Esophagus muscularis mucosa (tissue), 4 donors: Measurements from ENCODE around the gene COPS8. TPM values are rescaled to one million over a fixed set of nuclear protein-coding genes. Genes with fewer than 3 reads are reported as not detected.

Experiments used
- DNase-seq: peaks from one replicate; pipeline ENCODE4 v3.0.0-alpha.2; 2017; ENCODE audit errors: extremely low spot score
- H3K27ac ChIP-seq, 4 donors: fragments of 200-600 bp; sonication (generic); replicated peaks in 1 of 4; 1 replicate in 3 of 4; 2 replicates in 1 of 4; pipeline ENCODE4 v1.5.1; 2016 to 2019; ENCODE audit warnings: mild to moderate bottlenecking in 1 of 4
- H3K27me3 ChIP-seq, 4 donors: fragments of 200-600 bp; sonication (generic); one replicate each; pipeline versions ENCODE4 v1.5.1 to v1.6.0; 2016 to 2019
- H3K36me3 ChIP-seq, 4 donors: fragments of 200-600 bp; sonication (generic); one replicate each; pipeline ENCODE4 v1.5.1; 2016 to 2019
- H3K4me1 ChIP-seq, 4 donors: fragments of 200-600 bp; sonication (generic); one replicate each; pipeline ENCODE4 v1.5.1; 2016 to 2019
- H3K4me3 ChIP-seq, 4 donors: fragments of 200-600 bp; sonication (generic); 1 replicate in 2 of 4; 2 replicates in 2 of 4; pipeline ENCODE4 v1.5.1; 2016 to 2019; ENCODE audit warnings: mild to moderate bottlenecking in 4 of 4, moderate library complexity in 1 of 4
- H3K9me3 ChIP-seq, 4 donors: fragments of 200-600 bp; sonication (generic); 1 replicate in 3 of 4; 2 replicates in 1 of 4; pipeline ENCODE4 v1.5.1; 2016 to 2019
- CTCF ChIP-seq, 3 experiments: fragments of 200-600 bp in 2 of 3; fragments of 450-650 bp in 1 of 3; sonication (generic) in 2 of 3; IDR thresholded peaks; one replicate each; pipeline ENCODE4 v1.5.1; 2017 to 2019; ENCODE audit warnings: antibody characterized with exemption in 3 of 3, mild to moderate bottlenecking in 2 of 3, moderate library complexity in 1 of 3
- EP300 ChIP-seq: sonication (generic); formaldehyde crosslinking; IDR thresholded peaks from one replicate; pipeline ENCODE4 v1.6.1; 2017; ENCODE audit warnings: antibody characterized with exemption
- POLR2A ChIP-seq: fragments of 450-650 bp; IDR thresholded peaks from one replicate; pipeline ENCODE4 v1.6.1; 2017; ENCODE audit warnings: antibody characterized with exemption, moderate library complexity, mild to moderate bottlenecking, low read depth
- POLR2AphosphoS5 ChIP-seq, 2 donors: sonication (generic); formaldehyde crosslinking; IDR thresholded peaks; one replicate each; pipeline ENCODE4 v1.6.1; 2017; ENCODE audit warnings: antibody characterized with exemption in 2 of 2
- WGBS: methylation state at CpG from one replicate; pipeline ENCODE4 v1.1.5; 2018; 5-methylcytosine and 5-hydroxymethylcytosine counted together
- intact Hi-C: fragments of 100-400 bp; cut with DNase I; formaldehyde crosslinking; loops from one replicate; pipeline ENCODE4 v1.15.1; 2023
- total RNA-seq, 4 donors: library from RNA; depleted of rRNA; stranded (reverse); fragments of >200 nt; gene quantifications; one replicate each; pipeline versions ENCODE4 v1.1.0 to v1.2.1, GENCODE V29; 2016

The COPS8 gene
- total RNA-seq, result 10 to 100 TPM; 69.4 to 96.0 (median 82.8) TPM

- peaks cover 20 to 44% (median 34%) of the 10 kb centered on the region in 4 donors for H3K4me1 ChIP-seq
- peak within 1 kb of the TSS; percentile 82 to 93 (median 88) for H3K27ac ChIP-seq
- H3K4me3 ChIP-seq, result peak within 1 kb of the TSS; percentile 74 to 84 (median 81)
- peak; percentile 98 for DNase-seq
- H3K36me3 ChIP-seq, result peaks cover 0 to 22% (median 10%) of the 10 kb centered on the region in 4 donors
- H3K27me3 ChIP-seq, result no peaks in the 10 kb centered on the region
- TF ChIP-seq EP300 (no peak), CTCF (IDR thresholded peaks at IDR 0.05) (peak; percentile 5 to 43 (median 28)), POLR2A (peak; percentile 90), POLR2AphosphoS5 (IDR thresholded peaks at IDR 0.05) (peak; percentile 99 to 100)
- intact Hi-C loops, result no loop called here
- 0% methylated on average over 44 of the region's 86 CpGs for WGBS
- no peaks in the 10 kb centered on the region for H3K9me3 ChIP-seq
These were observed at the start of gene COPS8 for GRCh38 chr2:237085248-237086221. COPS8 (plus strand) TSS chr2:237085889; CDS start chr2:237085965, 76 bp downstream.

GRCh38 chr2:237039301-237040031, 46.2 kb upstream of the COPS8 start:
- TF ChIP-seq CTCF (IDR thresholded peaks at IDR 0.05) (no peak), POLR2AphosphoS5 (IDR thresholded peaks at IDR 0.05) (no peak), EP300 (no peak), POLR2A (no peak)
- WGBS, result 91% methylated on average over 14 of the region's 14 CpGs
- Histone ChIP-seq H3K4me3 (no peak overlapping the region), H3K27me3 (no peaks in the 10 kb centered on the region), H3K36me3 (no peaks in the 10 kb centered on the region), H3K9me3 (no peaks in the 10 kb centered on the region), H3K4me1 (peaks cover 0 to 5% (median 0%) of the 10 kb centered on the region in 4 donors), H3K27ac (no peak overlapping the region)
- intact Hi-C loops, result no loop called here
- no peak for DNase-seq

- intact Hi-C loops, result no loop called here
- Histone ChIP-seq H3K4me3 (no peak overlapping the region), H3K36me3 (no peaks in the 10 kb centered on the region), H3K27ac (no peak overlapping the region), H3K27me3 (no peaks in the 10 kb centered on the region), H3K4me1 (peaks cover 0 to 7% (median 0%) of the 10 kb centered on the region in 4 donors), H3K9me3 (no peaks in the 10 kb centered on the region)
- no peak for DNase-seq
- WGBS, result 70% methylated on average over 11 of the region's 11 CpGs
- TF ChIP-seq CTCF (IDR thresholded peaks at IDR 0.05) (no peak), POLR2A (no peak), POLR2AphosphoS5 (IDR thresholded peaks at IDR 0.05) (no peak), EP300 (no peak)
These were observed 44.5 kb upstream of the COPS8 start for GRCh38 chr2:237041231-237041630.

GRCh38 chr2:237042101-237042500, 43.6 kb upstream of the COPS8 start:
- Histone ChIP-seq H3K27me3 (no peaks in the 10 kb centered on the region), H3K27ac (no peak overlapping the region), H3K4me3 (no peak overlapping the region), H3K4me1 (peaks cover 0 to 7% (median 0%) of the 10 kb centered on the region in 4 donors), H3K9me3 (no peaks in the 10 kb centered on the region), H3K36me3 (no peaks in the 10 kb centered on the region)
- intact Hi-C loops, result no loop called here
- DNase-seq, result no peak
- TF ChIP-seq EP300, result no peak
- TF ChIP-seq POLR2AphosphoS5 (IDR thresholded peaks at IDR 0.05), result no peak
- no peak for TF ChIP-seq CTCF (IDR thresholded peaks at IDR 0.05)
- TF ChIP-seq POLR2A, result no peak
- 50% methylated on average over 1 of the region's 1 CpG for WGBS
